Gastroesophageal sphincter (tissue), 3 donors: ENCODE measurements around the gene CKAP4.

ENCODE experiments used
- EP300 ChIP-seq: sonication (generic); formaldehyde crosslinking; IDR thresholded peaks from one replicate; pipeline ENCODE4 v1.6.1; 2017; ENCODE audit warnings: antibody characterized with exemption, mild to moderate bottlenecking
- POLR2A ChIP-seq, 2 donors: fragments of 450-650 bp; IDR thresholded peaks; one replicate each; pipeline ENCODE4 v1.6.1; 2017; ENCODE audit warnings: antibody characterized with exemption in 2 of 2, mild to moderate bottlenecking in 2 of 2, moderate library complexity in 1 of 2
- POLR2AphosphoS5 ChIP-seq: sonication (generic); formaldehyde crosslinking; IDR thresholded peaks from one replicate; pipeline ENCODE4 v1.6.1; 2017; ENCODE audit warnings: antibody characterized with exemption
- TF ChIP-seq, protein P1 (sequence below), 4 experiments: fragments of 200-600 bp in 2 of 4; fragments of 450-650 bp in 2 of 4; sonication (generic) in 1 of 4; IDR thresholded peaks; one replicate each; pipeline ENCODE4 v1.5.1; 2017 to 2019; ENCODE audit warnings: antibody characterized with exemption in 4 of 4, mild to moderate bottlenecking in 2 of 4, moderate library complexity in 2 of 4

DNA sequence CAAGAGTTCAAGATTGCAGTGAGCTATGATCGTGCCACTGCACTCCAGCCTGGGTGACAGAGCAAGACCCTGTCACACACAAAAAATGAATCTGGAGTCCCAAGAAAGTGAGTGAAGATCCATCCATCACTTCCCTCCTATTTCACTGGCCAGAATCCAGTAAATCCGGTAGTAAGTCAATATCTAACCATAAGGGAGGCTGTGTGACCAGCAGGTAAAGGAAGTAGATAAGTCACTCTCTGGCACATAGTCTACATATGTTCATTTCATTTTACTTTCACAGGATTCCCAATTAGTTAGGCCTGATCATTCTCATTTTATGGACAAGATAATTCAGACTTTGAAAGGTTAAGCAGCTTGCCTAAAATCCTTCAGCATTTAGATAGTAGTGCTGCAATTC lies 42.8 kb upstream of the CKAP4 start:
- TF ChIP-seq POLR2AphosphoS5: no peak
- TF ChIP-seq, protein P1, sequence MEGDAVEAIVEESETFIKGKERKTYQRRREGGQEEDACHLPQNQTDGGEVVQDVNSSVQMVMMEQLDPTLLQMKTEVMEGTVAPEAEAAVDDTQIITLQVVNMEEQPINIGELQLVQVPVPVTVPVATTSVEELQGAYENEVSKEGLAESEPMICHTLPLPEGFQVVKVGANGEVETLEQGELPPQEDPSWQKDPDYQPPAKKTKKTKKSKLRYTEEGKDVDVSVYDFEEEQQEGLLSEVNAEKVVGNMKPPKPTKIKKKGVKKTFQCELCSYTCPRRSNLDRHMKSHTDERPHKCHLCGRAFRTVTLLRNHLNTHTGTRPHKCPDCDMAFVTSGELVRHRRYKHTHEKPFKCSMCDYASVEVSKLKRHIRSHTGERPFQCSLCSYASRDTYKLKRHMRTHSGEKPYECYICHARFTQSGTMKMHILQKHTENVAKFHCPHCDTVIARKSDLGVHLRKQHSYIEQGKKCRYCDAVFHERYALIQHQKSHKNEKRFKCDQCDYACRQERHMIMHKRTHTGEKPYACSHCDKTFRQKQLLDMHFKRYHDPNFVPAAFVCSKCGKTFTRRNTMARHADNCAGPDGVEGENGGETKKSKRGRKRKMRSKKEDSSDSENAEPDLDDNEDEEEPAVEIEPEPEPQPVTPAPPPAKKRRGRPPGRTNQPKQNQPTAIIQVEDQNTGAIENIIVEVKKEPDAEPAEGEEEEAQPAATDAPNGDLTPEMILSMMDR (IDR thresholded peaks at IDR 0.05): no peak
- TF ChIP-seq POLR2A (IDR thresholded peaks at IDR 0.05): no peak
- TF ChIP-seq EP300: no peak
